Stimulated activated CD4-positive, alpha-beta T cell treated with anti-CD3 and anti-CD28 coated beads, Interleukin-1b, Interleukin-23, amount 100 ng/mL, for 48 hours (primary cell): ENCODE measurements around the gene BNC2.

ENCODE experiments used
- DNase-seq: peaks from one replicate; pipeline ENCODE4 v3.0.0-alpha.2; 2020

Gene BNC2

GRCh38 chr9:16705111-16705604 lies 165.3 kb downstream of the BNC2 start:
- no peak for DNase-seq

- DNase-seq: no peak
Observed at GRCh38 chr9:16704116-16705110, 166.1 kb downstream of the BNC2 start.

- no peak for DNase-seq
Observed at GRCh38 chr9:16701347-16701746, 169.1 kb downstream of the BNC2 start.

GRCh38 chr9:16693616-16694015 lies 176.9 kb downstream of the BNC2 start:
- DNase-seq: no peak

GRCh38 chr9:16690628-16691027 lies 179.8 kb downstream of the BNC2 start:
- DNase-seq: no peak

GRCh38 chr9:16690205-16690604 lies 180.3 kb downstream of the BNC2 start:
- no peak for DNase-seq

- DNase-seq: no peak
Observed at GRCh38 chr9:16689351-16689938, 181.0 kb downstream of the BNC2 start.

- no peak for DNase-seq
Observed at GRCh38 chr9:16688814-16689213, 181.7 kb downstream of the BNC2 start.

GRCh38 chr9:16687678-16688369 lies 182.6 kb downstream of the BNC2 start:
- DNase-seq: no peak

- DNase-seq: no peak
Observed at GRCh38 chr9:16683326-16683725, 187.1 kb downstream of the BNC2 start.

GRCh38 chr9:16682273-16682672 lies 188.2 kb downstream of the BNC2 start:
- no peak for DNase-seq

GRCh38 chr9:16681652-16681987 lies 188.8 kb downstream of the BNC2 start:
- DNase-seq: no peak

GRCh38 chr9:16680975-16681651 lies 189.4 kb downstream of the BNC2 start:
- no peak for DNase-seq

- DNase-seq: no peak
Observed at GRCh38 chr9:16680541-16680940, 189.9 kb downstream of the BNC2 start.

GRCh38 chr9:16679327-16679821 lies 191.1 kb downstream of the BNC2 start:
- no peak for DNase-seq

GRCh38 chr9:16676519-16676918 lies 194.0 kb downstream of the BNC2 start:
- DNase-seq: no peak

GRCh38 chr9:16675131-16675530 lies 195.3 kb downstream of the BNC2 start:
- DNase-seq: no peak

GRCh38 chr9:16673171-16673570 lies 197.3 kb downstream of the BNC2 start:
- no peak for DNase-seq

- DNase-seq: no peak
Observed at GRCh38 chr9:16672501-16672900, 198.0 kb downstream of the BNC2 start.

GRCh38 chr9:16671591-16672137 lies 198.8 kb downstream of the BNC2 start:
- no peak for DNase-seq

- DNase-seq: no peak
Observed at GRCh38 chr9:16670791-16671190, 199.7 kb downstream of the BNC2 start.

GRCh38 chr9:16668734-16669295 lies 201.7 kb downstream of the BNC2 start:
- DNase-seq: no peak
